Stimulated activated CD4-positive, alpha-beta T cell treated with anti-CD3 and anti-CD28 coated beads, Interleukin-15, amount 100 ng/mL, for 48 hours (primary cell): Measurements from ENCODE around the gene SLC29A3.
A peak's percentile ranks its signal among the peaks of the same experiment; 100 is the strongest.

Experiments used
- DNase-seq, 2 donors: peaks; one replicate each; pipeline ENCODE4 v3.0.0-alpha.2; 2020; ENCODE audit warnings: low read depth in 2 of 2

Gene SLC29A3

GRCh38 chr10:71300555-71301370, 18.3 kb upstream of the SLC29A3 start:
- no peak for DNase-seq

- DNase-seq, result no peak
These were observed 17.6 kb upstream of the SLC29A3 start for GRCh38 chr10:71301371-71301916.

DNA sequence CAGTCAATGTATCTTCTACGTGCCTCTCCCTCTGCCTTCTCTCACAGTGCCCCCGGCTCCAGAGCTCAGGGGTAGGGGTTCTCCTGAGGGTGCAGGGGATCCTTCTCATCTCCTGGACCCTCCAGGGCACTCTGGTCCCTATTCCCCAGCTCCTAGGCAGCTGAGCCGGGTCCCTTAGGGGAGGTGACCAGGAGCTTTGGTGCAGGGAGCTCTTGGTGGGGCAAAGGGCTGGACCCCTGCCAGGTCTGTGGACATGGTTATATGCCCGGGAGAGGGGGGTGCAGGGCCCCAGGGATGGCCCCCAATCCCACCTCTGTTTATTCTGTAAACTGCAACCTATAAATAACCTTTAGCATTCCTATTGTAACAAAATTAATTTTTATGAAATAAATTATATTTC, 16.6 kb upstream of the SLC29A3 start:
- no peak for DNase-seq

DNA sequence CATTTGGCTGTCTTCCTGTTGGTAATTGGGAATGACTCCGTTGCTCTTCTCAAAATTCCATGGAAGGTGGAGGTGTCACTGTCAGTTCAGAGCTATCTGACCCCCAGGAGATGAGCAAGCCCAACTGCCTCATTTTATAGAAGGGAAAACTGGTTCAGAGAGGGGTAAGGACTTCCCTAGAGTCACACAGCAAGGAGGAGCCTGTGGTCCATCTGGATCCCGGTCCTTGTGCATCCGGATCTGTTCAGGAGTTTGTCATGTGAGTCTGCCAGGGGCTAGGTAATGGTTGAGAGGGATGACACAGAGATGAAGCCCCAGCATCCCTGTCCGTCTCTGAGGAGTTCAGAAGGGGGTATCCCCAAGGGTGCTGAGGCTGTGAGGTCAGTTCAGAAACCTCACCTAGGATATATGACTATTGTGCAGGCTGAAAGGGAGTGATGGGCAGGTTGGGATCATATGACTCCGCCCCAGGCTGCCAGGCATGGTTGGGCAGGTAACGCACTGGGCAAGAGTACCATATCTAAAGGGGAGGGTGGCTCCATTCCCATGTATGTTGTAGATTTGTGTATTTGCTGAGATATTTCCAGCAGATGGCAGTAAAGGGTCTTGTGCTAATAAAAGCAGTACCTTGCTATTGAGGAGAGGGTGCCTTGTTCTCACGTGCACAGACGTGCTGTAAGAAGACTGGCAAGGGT, 16.0 kb upstream of the SLC29A3 start:
- no peak for DNase-seq

GRCh38 chr10:71303569-71303907, 15.5 kb upstream of the SLC29A3 start:
- DNase-seq, result no peak

DNA sequence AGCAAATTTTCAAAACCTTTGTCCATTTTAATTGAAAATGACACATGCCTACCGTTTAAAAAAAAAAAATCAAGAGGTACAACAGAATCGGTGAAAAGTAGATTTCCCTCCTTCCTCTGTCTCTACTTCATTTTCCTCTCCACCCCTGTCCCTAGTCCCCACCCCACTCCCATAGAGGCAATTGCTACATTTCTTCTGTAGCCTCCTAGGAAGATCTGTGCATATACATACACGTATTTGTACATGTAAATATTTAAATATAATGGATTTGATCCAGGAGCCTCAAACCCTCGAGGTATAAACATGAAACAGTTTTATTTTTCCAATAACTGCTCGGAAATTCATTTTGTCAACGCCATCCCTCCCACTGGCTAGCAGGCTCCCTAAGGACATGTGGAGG, 14.1 kb upstream of the SLC29A3 start:
- DNase-seq, result no peak

DNA sequence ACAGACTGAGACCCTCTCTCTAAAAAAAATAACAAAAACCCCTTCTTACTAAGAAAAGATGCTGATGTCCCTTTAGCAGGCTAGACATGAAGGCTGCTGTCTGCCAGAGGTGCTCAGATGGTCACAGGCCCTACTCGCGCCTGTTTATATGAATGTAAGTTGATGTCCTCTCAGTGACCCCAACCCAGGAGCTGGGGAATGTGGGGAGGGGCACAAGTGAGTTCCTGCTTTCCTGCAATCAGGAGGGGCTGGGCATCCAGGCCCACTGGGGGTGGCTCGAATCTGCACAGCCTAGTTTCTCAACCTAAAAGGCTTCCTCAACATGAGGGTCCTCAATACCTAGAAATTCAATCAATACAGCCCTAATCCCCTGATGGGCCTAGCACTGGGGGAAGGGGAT, 12.1 kb upstream of the SLC29A3 start:
- DNase-seq, result no peak

DNA sequence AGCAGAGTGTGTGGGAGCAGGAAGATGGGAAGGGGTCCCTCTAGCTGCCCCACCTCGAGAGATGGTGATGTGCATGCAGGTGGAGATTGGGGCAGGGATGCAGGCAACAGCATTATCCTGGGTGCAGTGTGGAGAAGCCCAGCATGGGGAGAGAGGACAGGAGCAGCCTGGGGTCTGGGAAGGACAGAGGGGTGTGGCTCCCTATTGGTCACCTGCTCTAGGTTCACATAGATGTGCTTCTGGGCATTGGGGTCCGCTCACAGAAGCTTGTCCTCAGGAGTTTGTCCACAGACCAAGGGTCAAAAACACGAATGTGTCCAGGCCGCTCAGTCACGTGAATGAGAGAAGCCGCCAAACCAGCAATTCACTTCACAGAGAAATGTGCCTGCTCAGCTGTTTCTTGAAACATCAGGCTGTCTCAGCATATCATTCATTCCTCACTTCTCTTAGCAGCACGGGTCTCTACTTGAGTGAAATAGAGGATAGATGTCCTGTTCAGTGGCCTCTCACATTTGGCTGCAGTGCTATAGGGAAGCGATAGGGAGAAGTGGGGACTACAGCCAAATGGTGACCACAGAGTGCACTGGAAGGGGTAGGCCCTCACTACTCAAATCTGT, 11.5 kb upstream of the SLC29A3 start:
- DNase-seq, result no peak

- no peak for DNase-seq
These were observed 10.8 kb upstream of the SLC29A3 start for GRCh38 chr10:71308244-71308643.

GRCh38 chr10:71308985-71309384, 10.1 kb upstream of the SLC29A3 start:
- no peak for DNase-seq

GRCh38 chr10:71309919-71310318, 9.1 kb upstream of the SLC29A3 start:
- no peak for DNase-seq

DNA sequence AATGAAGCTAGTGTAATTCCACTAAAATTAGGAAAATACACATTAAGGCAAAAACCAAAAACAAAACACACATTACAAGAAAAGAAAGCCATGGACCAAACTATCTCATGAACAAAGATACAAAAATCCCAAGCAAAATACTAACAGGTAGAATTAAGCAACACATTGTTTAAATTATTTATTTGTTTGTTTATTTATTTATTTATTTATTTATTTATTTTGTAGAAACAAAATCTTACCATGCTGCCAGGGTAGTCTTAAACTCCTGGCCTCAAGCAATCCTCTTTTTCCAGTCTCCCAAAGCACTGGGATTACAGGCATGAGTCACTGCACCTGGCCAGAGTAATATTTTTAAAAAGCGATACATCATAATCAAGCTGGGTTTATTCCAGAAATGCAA, 6.8 kb upstream of the SLC29A3 start:
- no peak for DNase-seq

DNA sequence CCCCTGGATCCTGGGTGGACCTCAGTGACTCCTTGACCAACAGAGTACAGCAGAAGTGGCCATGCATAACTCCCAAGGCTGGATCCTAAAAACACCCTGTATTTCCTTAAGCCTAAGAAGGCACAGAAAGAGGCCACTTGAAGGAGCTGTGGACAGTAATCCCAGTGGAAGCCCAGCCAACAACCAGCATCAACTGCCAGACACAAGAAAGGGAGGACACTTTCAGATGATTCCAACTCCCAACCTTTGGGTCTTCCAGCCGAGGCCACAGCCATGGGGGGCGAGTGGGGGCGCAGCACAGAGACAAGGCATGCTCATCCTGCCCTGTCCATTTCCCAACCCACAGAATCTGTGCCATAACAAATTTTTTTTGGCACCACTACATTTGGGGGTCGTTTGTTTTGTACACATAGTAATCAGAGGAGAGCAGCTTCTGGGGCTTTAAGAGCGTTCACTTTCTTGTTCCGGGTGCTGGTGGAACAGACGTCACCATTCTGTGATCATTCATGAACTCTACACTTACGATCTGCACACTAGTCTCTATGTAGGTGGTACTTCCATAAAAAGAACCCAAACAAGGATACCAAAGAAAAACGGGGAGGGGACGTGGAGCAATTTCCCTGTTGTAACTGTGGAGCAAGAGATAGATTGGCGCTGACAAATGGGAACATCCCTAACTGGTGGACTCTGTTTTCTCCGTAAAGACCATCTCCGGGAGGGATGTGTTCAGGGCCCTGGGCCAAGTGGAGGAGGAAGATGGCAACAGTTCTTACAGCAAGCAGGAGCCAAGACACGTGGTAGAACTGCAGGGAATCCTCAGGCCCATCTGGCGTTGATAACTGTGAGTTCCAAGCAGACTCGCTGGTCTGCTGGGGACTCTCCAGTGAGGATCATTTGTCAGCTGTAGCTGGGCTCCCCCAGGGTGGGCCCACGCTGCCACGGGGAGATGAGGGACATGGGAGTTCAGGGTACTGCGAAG, 6.0 kb upstream of the SLC29A3 start:
- DNase-seq, result no peak

- peak; percentile 24 to 32 for DNase-seq
These were observed 4.9 kb upstream of the SLC29A3 start for GRCh38 chr10:71314028-71314693.

- DNase-seq, result no peak
These were observed 4.3 kb upstream of the SLC29A3 start for GRCh38 chr10:71314694-71315225.

DNA sequence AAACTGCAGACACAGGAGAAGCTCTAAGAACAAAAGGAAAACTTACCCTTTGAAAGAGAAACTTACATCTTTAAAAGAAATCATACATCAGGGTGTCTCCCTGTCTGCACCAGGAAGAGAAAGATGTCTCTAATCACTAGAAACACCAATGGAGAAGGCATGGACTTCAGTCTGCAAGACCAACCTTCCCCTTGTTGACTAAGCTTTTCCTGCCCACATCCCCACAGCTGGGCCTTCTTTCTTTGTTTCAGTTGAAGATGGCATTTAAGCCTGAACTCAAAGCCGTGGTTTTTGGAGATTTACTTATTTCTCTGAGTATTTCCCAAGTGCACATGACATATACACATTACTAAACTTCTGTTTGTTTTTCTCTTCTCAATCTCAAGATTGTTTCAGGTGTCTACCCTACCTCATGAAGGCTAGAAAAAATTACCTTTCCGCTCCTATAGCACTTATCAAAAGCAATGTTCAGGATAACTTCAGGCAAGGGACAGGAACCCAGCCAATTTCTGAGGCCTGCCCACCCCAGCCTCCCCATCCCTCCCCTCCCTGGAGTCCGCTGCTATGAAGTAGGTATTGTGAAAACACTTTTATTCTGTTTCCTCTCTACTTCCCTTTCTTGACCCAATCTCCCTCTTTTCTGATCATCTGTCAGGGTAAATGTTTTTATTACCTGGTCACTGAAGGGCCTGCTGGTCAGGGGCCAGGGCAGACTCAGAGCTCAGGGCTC, 2.8 kb upstream of the SLC29A3 start:
- no peak for DNase-seq

GRCh38 chr10:71316786-71317160, 2.3 kb upstream of the SLC29A3 start:
- no peak for DNase-seq

DNA sequence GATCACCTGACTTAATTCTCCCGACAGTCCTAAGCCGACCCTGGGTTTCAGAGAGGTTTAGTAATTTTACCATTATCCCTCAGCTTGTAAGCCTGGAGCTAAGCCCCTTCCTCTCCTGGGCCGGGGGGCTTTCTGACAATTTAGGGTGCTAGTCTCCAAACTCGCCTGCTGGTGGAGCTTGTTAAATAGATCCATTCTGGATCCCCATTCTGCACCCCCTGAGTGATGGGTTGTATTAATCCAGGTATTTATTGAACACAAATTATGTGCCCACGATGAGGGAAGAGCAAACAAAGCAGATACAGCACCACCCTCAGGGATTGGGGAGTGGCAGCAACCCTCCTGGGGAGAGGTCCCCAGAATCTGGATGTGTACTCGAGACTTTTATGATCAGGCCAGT, 1.3 kb upstream of the SLC29A3 start:
- DNase-seq, result no peak

GRCh38 chr10:71319800-71320392, 837 bp downstream of the SLC29A3 start:
- no peak for DNase-seq

DNA sequence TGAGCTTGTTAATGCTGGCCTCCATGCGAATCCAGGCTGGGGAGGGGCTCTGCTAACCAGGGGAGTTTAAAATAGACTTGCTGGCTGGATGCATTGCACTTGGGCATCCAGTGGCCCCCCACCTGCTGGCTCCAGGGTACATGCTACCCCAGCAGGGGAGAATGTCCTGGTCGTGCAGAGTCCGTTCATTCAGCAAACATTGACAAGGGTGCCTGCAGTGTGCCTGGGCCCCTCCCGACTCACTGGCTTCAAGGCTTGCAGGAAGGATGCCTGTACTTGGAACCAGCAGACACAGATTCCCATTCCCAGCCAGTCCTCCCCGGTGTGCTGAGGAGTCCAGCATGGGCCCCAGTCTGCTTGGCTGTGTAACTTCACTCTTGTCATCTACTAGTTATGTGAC, 1.5 kb downstream of the SLC29A3 start:
- DNase-seq, result no peak
